Measurements from ENCODE around the gene VWA2.
"Not testable (repeated sequence)": the region's sequence is repeated elsewhere in the genome, so short reads cannot be mapped to it uniquely, and the experiment has no call there.

The VWA2 gene

GRCh38 chr10:114328874-114329273, 89.8 kb downstream of the VWA2 start:
- Histone ChIP-seq H3K9ac (ENCODE audit: low read depth, low read length) (no peak overlapping the region), H3K4me3 (ENCODE audit: low read depth, low read length) (no peak overlapping the region), H3K9me3 (ENCODE audit: control insufficient read depth, insufficient read depth, low read length) (no peaks in the 10 kb centered on the region), H3K27me3 (ENCODE audit: control insufficient read depth, insufficient read depth, low read length) (no peaks in the 10 kb centered on the region), H3K4me1 (ENCODE audit: control insufficient read depth, insufficient read depth, low read length) (no peaks in the 10 kb centered on the region), H3K36me3 (ENCODE audit: control insufficient read depth, insufficient read depth, low read length) (no peaks in the 10 kb centered on the region)

- Histone ChIP-seq H3K27me3 (ENCODE audit: control insufficient read depth, insufficient read depth, low read length) (no peaks in the 10 kb centered on the region), H3K4me1 (ENCODE audit: control insufficient read depth, insufficient read depth, low read length) (no peaks in the 10 kb centered on the region), H3K9ac (ENCODE audit: low read depth, low read length) (no peak overlapping the region), H3K4me3 (ENCODE audit: low read depth, low read length) (no peak overlapping the region), H3K36me3 (ENCODE audit: control insufficient read depth, insufficient read depth, low read length) (no peaks in the 10 kb centered on the region), H3K9me3 (ENCODE audit: control insufficient read depth, insufficient read depth, low read length) (no peaks in the 10 kb centered on the region)
Measured at GRCh38 chr10:114329634-114330365, 90.7 kb downstream of the VWA2 start.

- no peak overlapping the region for H3K4me3 ChIP-seq (ENCODE audit: low read depth, low read length)
- H3K36me3 ChIP-seq (ENCODE audit: control insufficient read depth, insufficient read depth, low read length): no peaks in the 10 kb centered on the region
- H3K27me3 ChIP-seq (ENCODE audit: control insufficient read depth, insufficient read depth, low read length): peaks cover 7% of the 10 kb centered on the region
- H3K9me3 ChIP-seq (ENCODE audit: control insufficient read depth, insufficient read depth, low read length): no peaks in the 10 kb centered on the region
- H3K4me1 ChIP-seq (ENCODE audit: control insufficient read depth, insufficient read depth, low read length): peaks cover 4% of the 10 kb centered on the region
- no peak overlapping the region for H3K9ac ChIP-seq (ENCODE audit: low read depth, low read length)
Measured at GRCh38 chr10:114332301-114333192, 93.5 kb downstream of the VWA2 start.

- H3K27me3 ChIP-seq (ENCODE audit: control insufficient read depth, insufficient read depth, low read length); H3K36me3 ChIP-seq (ENCODE audit: control insufficient read depth, insufficient read depth, low read length); H3K9ac ChIP-seq (ENCODE audit: low read depth, low read length); H3K9me3 ChIP-seq (ENCODE audit: control insufficient read depth, insufficient read depth, low read length); H3K4me3 ChIP-seq (ENCODE audit: low read depth, low read length); H3K4me1 ChIP-seq (ENCODE audit: control insufficient read depth, insufficient read depth, low read length): not testable (repeated sequence)
Measured at GRCh38 chr10:114333441-114333840, 94.4 kb downstream of the VWA2 start.

- Histone ChIP-seq H3K9ac (ENCODE audit: low read depth, low read length) (no peak overlapping the region), H3K27me3 (ENCODE audit: control insufficient read depth, insufficient read depth, low read length) (peaks cover 7% of the 10 kb centered on the region), H3K9me3 (ENCODE audit: control insufficient read depth, insufficient read depth, low read length) (no peaks in the 10 kb centered on the region), H3K36me3 (ENCODE audit: control insufficient read depth, insufficient read depth, low read length) (no peaks in the 10 kb centered on the region), H3K4me3 (ENCODE audit: low read depth, low read length) (no peak overlapping the region), H3K4me1 (ENCODE audit: control insufficient read depth, insufficient read depth, low read length) (peaks cover 7% of the 10 kb centered on the region)
Measured at GRCh38 chr10:114334301-114334700, 95.2 kb downstream of the VWA2 start.

- no peaks in the 10 kb centered on the region for H3K9me3 ChIP-seq (ENCODE audit: control insufficient read depth, insufficient read depth, low read length)
- peaks cover 7% of the 10 kb centered on the region for H3K4me1 ChIP-seq (ENCODE audit: control insufficient read depth, insufficient read depth, low read length)
Measured at GRCh38 chr10:114335614-114336013, 96.6 kb downstream of the VWA2 start.

GRCh38 chr10:114336823-114337509, 97.9 kb downstream of the VWA2 start:
- H3K9ac ChIP-seq (ENCODE audit: low read depth, low read length): no peak overlapping the region
- peaks cover 7% of the 10 kb centered on the region for H3K4me1 ChIP-seq (ENCODE audit: control insufficient read depth, insufficient read depth, low read length)
- H3K36me3 ChIP-seq (ENCODE audit: control insufficient read depth, insufficient read depth, low read length): no peaks in the 10 kb centered on the region
- H3K27me3 ChIP-seq (ENCODE audit: control insufficient read depth, insufficient read depth, low read length): peaks cover 7% of the 10 kb centered on the region
- H3K4me3 ChIP-seq (ENCODE audit: low read depth, low read length): no peak overlapping the region
- no peaks in the 10 kb centered on the region for H3K9me3 ChIP-seq (ENCODE audit: control insufficient read depth, insufficient read depth, low read length)

More at GRCh38 chr10:114335614-114336013, 96.6 kb downstream of the VWA2 start:
- no peak overlapping the region for H3K4me3 ChIP-seq (ENCODE audit: low read depth, low read length)
- H3K9ac ChIP-seq (ENCODE audit: low read depth, low read length): no peak overlapping the region
- H3K36me3 ChIP-seq (ENCODE audit: control insufficient read depth, insufficient read depth, low read length): no peaks in the 10 kb centered on the region
- peaks cover 7% of the 10 kb centered on the region for H3K27me3 ChIP-seq (ENCODE audit: control insufficient read depth, insufficient read depth, low read length)

- Histone ChIP-seq H3K36me3 (ENCODE audit: control insufficient read depth, insufficient read depth, low read length) (no peaks in the 10 kb centered on the region), H3K27me3 (ENCODE audit: control insufficient read depth, insufficient read depth, low read length) (peaks cover 7% of the 10 kb centered on the region), H3K9me3 (ENCODE audit: control insufficient read depth, insufficient read depth, low read length) (no peaks in the 10 kb centered on the region), H3K9ac (ENCODE audit: low read depth, low read length) (no peak overlapping the region), H3K4me3 (ENCODE audit: low read depth, low read length) (no peak overlapping the region), H3K4me1 (ENCODE audit: control insufficient read depth, insufficient read depth, low read length) (peaks cover 7% of the 10 kb centered on the region)
Measured at GRCh38 chr10:114337510-114338462, 98.7 kb downstream of the VWA2 start.

- peaks cover 2% of the 10 kb centered on the region for H3K36me3 ChIP-seq (ENCODE audit: control insufficient read depth, insufficient read depth, low read length)
- H3K27me3 ChIP-seq (ENCODE audit: control insufficient read depth, insufficient read depth, low read length): peaks cover 7% of the 10 kb centered on the region
- H3K4me1 ChIP-seq (ENCODE audit: control insufficient read depth, insufficient read depth, low read length): peaks cover 7% of the 10 kb centered on the region
- H3K9ac ChIP-seq (ENCODE audit: low read depth, low read length): no peak overlapping the region
- H3K9me3 ChIP-seq (ENCODE audit: control insufficient read depth, insufficient read depth, low read length): no peaks in the 10 kb centered on the region
- no peak overlapping the region for H3K4me3 ChIP-seq (ENCODE audit: low read depth, low read length)
Measured at GRCh38 chr10:114340816-114341215, 101.8 kb downstream of the VWA2 start.

Data from iPS-15b (cell line).